H1 (cell line): ENCODE data around the gene DENND2A. TPM values are rescaled to one million over a fixed set of nuclear protein-coding genes. Genes with fewer than 3 reads are reported as not detected.

Experiments used
- CTCF ChIA-PET: fragments of 300-600 bp; sonication (Branson Sonifier 250); formaldehyde crosslinking; loops from one replicate; lab custom pipeline; 2021; ENCODE audit not compliant: partially characterized antibody; lab: Charles Lee
- POLR2A ChIA-PET: fragments of 300-600 bp; sonication (Branson Sonifier 250); formaldehyde crosslinking; loops from one replicate; lab custom pipeline; 2021; ENCODE audit warnings: inconsistent platforms; ENCODE audit not compliant: partially characterized antibody; lab: Charles Lee
- DNase-seq, 2 experiments: peaks; one replicate each; pipeline versions ENCODE4 v3.0.0 to v3.0.0-alpha.2; 2010 to 2022; ENCODE audit warnings: low spot score in 2 of 2, low read depth in 1 of 2, mixed read lengths in 1 of 2
- FAIRE-seq: peaks from 2 replicates; lab custom pipeline; 2011; peaks lifted over from hg19 to GRCh38; lab: Jason Lieb, UNC
- H2AFZ ChIP-seq: 2 replicates; pipeline ENCODE4 v1.8.1; 2012; ENCODE audit warnings: low read length, inconsistent platforms
- H2AK5ac ChIP-seq: 2 replicates; pipeline ENCODE4 v1.6.1; 2013; ENCODE audit warnings: low read depth, low read length
- H2BK120ac ChIP-seq: replicated peaks from 2 replicates; pipeline ENCODE3; 2013; ENCODE audit warnings: low read depth, low read length, inconsistent platforms
- H2BK12ac ChIP-seq: 2 replicates; pipeline ENCODE4 v1.6.1; 2013; ENCODE audit warnings: low read depth, low read length
- H2BK15ac ChIP-seq: 2 replicates; pipeline ENCODE4 v1.6.1; 2013; ENCODE audit warnings: low read length
- H2BK20ac ChIP-seq: 2 replicates; pipeline ENCODE4 v1.6.1; 2013; ENCODE audit warnings: low read length
- H2BK5ac ChIP-seq: 2 replicates; pipeline ENCODE4 v1.6.1; 2013; ENCODE audit warnings: low read depth, low read length
- H3K14ac ChIP-seq: 2 replicates; pipeline ENCODE4 v1.6.1; 2013; ENCODE audit warnings: inconsistent platforms; ENCODE audit not compliant: insufficient read length
- H3K18ac ChIP-seq: 2 replicates; pipeline ENCODE4 v1.6.1; 2013; ENCODE audit warnings: low read length; ENCODE audit errors: extremely low read depth
- H3K23ac ChIP-seq: 2 replicates; pipeline ENCODE4 v1.6.1; 2013; ENCODE audit warnings: inconsistent platforms; ENCODE audit not compliant: insufficient read length
- H3K23me2 ChIP-seq: 2 replicates; pipeline ENCODE4 v1.6.1; 2013; ENCODE audit warnings: low read depth, low read length
- H3K27ac ChIP-seq: 2 replicates; pipeline ENCODE4 v1.6.1; 2011; ENCODE audit warnings: low read depth, low read length, inconsistent platforms
- H3K27me3 ChIP-seq, 4 experiments: replicated peaks in 1 of 4; 1 replicate in 1 of 4; 2 replicates in 3 of 4; pipeline versions ENCODE4 v1.6.1 to v1.8.1; 2011 to 2013; ENCODE audit warnings: low read length in 3 of 4, mild to moderate bottlenecking in 3 of 4, inconsistent platforms in 2 of 4, mixed read lengths in 2 of 4, moderate library complexity in 1 of 4; ENCODE audit not compliant: control insufficient read depth in 3 of 4, insufficient read depth in 3 of 4; ENCODE audit errors: extremely low read depth in 1 of 4
- H3K36me3 ChIP-seq, 4 experiments: 2 replicates each; pipeline versions ENCODE4 v1.6.1 to v1.8.1; 2011 to 2013; ENCODE audit warnings: mild to moderate bottlenecking in 4 of 4, low read length in 3 of 4, moderate library complexity in 2 of 4, control low read depth in 1 of 4, inconsistent platforms in 1 of 4; ENCODE audit not compliant: insufficient read depth in 4 of 4, control insufficient read depth in 2 of 4
- H3K4ac ChIP-seq: replicated peaks from 2 replicates; pipeline ENCODE3; 2013; ENCODE audit warnings: low read length, low read depth, mixed read lengths, inconsistent platforms; ENCODE audit not compliant: insufficient read length
- H3K4me1 ChIP-seq, 4 experiments: replicated peaks in 1 of 4; 1 replicate in 1 of 4; 2 replicates in 3 of 4; pipeline versions ENCODE4 v1.6.1 to v1.8.1; 2011 to 2013; ENCODE audit warnings: low read length in 3 of 4, inconsistent platforms in 2 of 4, mixed read lengths in 1 of 4; ENCODE audit not compliant: insufficient read depth in 4 of 4, control insufficient read depth in 3 of 4
- H3K4me2 ChIP-seq, 2 experiments: 2 replicates each; pipeline versions ENCODE4 v1.6.1 to v1.8.1; 2011 to 2013; ENCODE audit warnings: low read depth in 2 of 2, low read length in 2 of 2, control low read depth in 1 of 2, inconsistent platforms in 1 of 2, mild to moderate bottlenecking in 1 of 2; ENCODE audit not compliant: insufficient read depth in 1 of 2
- H3K4me3 ChIP-seq, 4 experiments: fragments of 200-600, 300-600 bp in 1 of 4; sonication (generic), shearing (Covaris generic), sonication (Bioruptor Twin) in 1 of 4; 2 replicates each; pipeline versions ENCODE4 v1.5.1 to v1.8.1; 2011 to 2016; ENCODE audit warnings: low read length in 4 of 4, low read depth in 3 of 4, control low read depth in 2 of 4, inconsistent platforms in 2 of 4, mild to moderate bottlenecking in 2 of 4, mixed read lengths in 1 of 4, moderate library complexity in 1 of 4; ENCODE audit not compliant: insufficient read depth in 2 of 4; ENCODE audit errors: extremely low read depth in 1 of 4
- H3K56ac ChIP-seq: replicated peaks from 2 replicates; pipeline ENCODE3; 2013; ENCODE audit warnings: low read depth, mild to moderate bottlenecking, mixed read lengths, low read length, inconsistent platforms; ENCODE audit not compliant: insufficient read length
- H3K79me1 ChIP-seq: 2 replicates; pipeline ENCODE4 v1.6.1; 2013; ENCODE audit warnings: low read depth, low read length, control low read depth
- H3K79me2 ChIP-seq, 2 experiments: 2 replicates each; pipeline versions ENCODE4 v1.6.1 to v1.8.1; 2012 to 2013; ENCODE audit warnings: low read length in 2 of 2, mild to moderate bottlenecking in 2 of 2, inconsistent platforms in 1 of 2; ENCODE audit not compliant: insufficient read depth in 2 of 2, control insufficient read depth in 1 of 2
- H3K9ac ChIP-seq, 4 experiments: replicated peaks in 1 of 4; 1 replicate in 1 of 4; 2 replicates in 3 of 4; pipeline versions ENCODE4 v1.6.1 to v1.8.1; 2011 to 2013; ENCODE audit warnings: low read depth in 3 of 4, low read length in 3 of 4, control low read depth in 2 of 4, mild to moderate bottlenecking in 2 of 4, moderate library complexity in 2 of 4, inconsistent platforms in 1 of 4; ENCODE audit errors: extremely low read depth in 1 of 4
- H3K9me3 ChIP-seq, 2 experiments: 2 replicates each; pipeline versions ENCODE4 v1.6.1 to v1.8.1; 2012 to 2013; ENCODE audit warnings: mild to moderate bottlenecking in 2 of 2, moderate library complexity in 2 of 2, control low read depth in 1 of 2, inconsistent platforms in 1 of 2, low read depth in 1 of 2, low read length in 1 of 2, mixed read lengths in 1 of 2; ENCODE audit not compliant: insufficient read depth in 2 of 2
- H4K20me1 ChIP-seq, 2 experiments: replicated peaks in 1 of 2; 2 replicates each; pipeline versions ENCODE3 to v1.8.1; 2011 to 2013; ENCODE audit warnings: inconsistent platforms in 2 of 2, low read length in 2 of 2, mild to moderate bottlenecking in 1 of 2; ENCODE audit not compliant: insufficient read depth in 2 of 2, control insufficient read depth in 1 of 2
- H4K5ac ChIP-seq: 2 replicates; pipeline ENCODE4 v1.6.1; 2013; ENCODE audit warnings: low read length, low read depth, mixed read lengths, inconsistent platforms; ENCODE audit not compliant: insufficient read length
- H4K8ac ChIP-seq: 2 replicates; pipeline ENCODE4 v1.8.0; 2013; ENCODE audit warnings: mild to moderate bottlenecking, moderate library complexity, low read length, inconsistent platforms; ENCODE audit not compliant: insufficient read depth; ENCODE audit errors: extremely low read depth
- H4K91ac ChIP-seq: replicated peaks from 2 replicates; pipeline ENCODE3; 2013; ENCODE audit warnings: low read length, mixed read lengths, inconsistent platforms; ENCODE audit not compliant: insufficient read length
- ASH2L ChIP-seq: fragments of 200-600, 300-600 bp; sonication (generic); IDR thresholded peaks from one replicate; pipeline ENCODE4 v1.7.1; 2017; ENCODE audit warnings: low read length
- CREB1 ChIP-seq: IDR thresholded peaks from 2 replicates; pipeline ENCODE4 v1.6.1; 2012; ENCODE audit warnings: inconsistent platforms
- CTCF ChIP-seq, 3 experiments: IDR thresholded peaks; 1 replicate in 2 of 3; 2 replicates in 1 of 3; pipeline versions ENCODE4 v1.5.1 to v1.6.1; 2011; ENCODE audit warnings: low read length in 3 of 3, mild to moderate bottlenecking in 3 of 3, inconsistent platforms in 2 of 3, low read depth in 1 of 3, moderate library complexity in 1 of 3; ENCODE audit not compliant: insufficient read depth in 1 of 3; ENCODE audit errors: control extremely low read depth in 1 of 3
- HDAC6 ChIP-seq: IDR thresholded peaks from one replicate; pipeline ENCODE4 v1.7.1; 2012; ENCODE audit warnings: low read depth, mild to moderate bottlenecking, inconsistent platforms, low read length, moderate library complexity
- JUN ChIP-seq: IDR thresholded peaks from 2 replicates; pipeline ENCODE4 v1.6.1; 2011; ENCODE audit warnings: low read depth, mild to moderate bottlenecking, improper control_type of control experiment, low read length
- RAD21 ChIP-seq, 2 experiments: IDR thresholded peaks in 1 of 2; conservative IDR thresholded peaks in 1 of 2; 2 replicates each; pipeline ENCODE4 v1.6.1; 2011; ENCODE audit warnings: low read depth in 2 of 2, low read length in 2 of 2, improper control_type of control experiment in 1 of 2, inconsistent platforms in 1 of 2, mild to moderate bottlenecking in 1 of 2, moderate library complexity in 1 of 2
- SP4 ChIP-seq: IDR thresholded peaks from 2 replicates; pipeline ENCODE4 v1.6.1; 2012; ENCODE audit warnings: low read length, inconsistent platforms
- TAF1 ChIP-seq: IDR thresholded peaks from 2 replicates; pipeline ENCODE4 v1.6.1; 2011; ENCODE audit warnings: mild to moderate bottlenecking, low read depth, low read length
- USF2 ChIP-seq: IDR thresholded peaks from 2 replicates; pipeline ENCODE4 v1.6.1; 2011; ENCODE audit warnings: low read length, improper control_type of control experiment
- WGBS, 2 experiments: shearing (Covaris generic) in 1 of 2; methylation state at CpG; one replicate each; pipeline versions ENCODE4 v1.1.6 to v1.1.7; 2013 to 2015; ENCODE audit warnings: low lambda C conversion rate in 2 of 2, mixed read lengths in 2 of 2, inconsistent platforms in 1 of 2, low coverage in 1 of 2, missing lambda C conversion rate in 1 of 2; ENCODE audit not compliant: insufficient replicate concordance in 2 of 2, insufficient coverage in 1 of 2, insufficient read length in 1 of 2; ENCODE audit errors: extremely low coverage in 1 of 2, missing lambda C conversion rate in 1 of 2; 5-methylcytosine and 5-hydroxymethylcytosine counted together
- polyA plus RNA-seq, 7 experiments: library from polyadenylated mRNA; depleted of rRNA in 3 of 7; stranded (reverse) in 5 of 7; unstranded in 2 of 7; fragments of >200 nt in 5 of 7; fragments of 200-250 nt in 2 of 7; gene quantifications; 1 replicate in 5 of 7; 2 replicates in 1 of 7; 4 replicates in 1 of 7; pipeline versions ENCODE4 v1.2.1 to v1.2.3, GENCODE V29; 2011 to 2013; ENCODE audit warnings: missing spikeins in 2 of 7, mixed read lengths in 2 of 7
- total RNA-seq: library from RNA; stranded (reverse); fragmentation: NEBNext Ultra II Directional; extraction: Animal tissue kit (Norgen Biotek cat#: 25700); gene quantifications from 2 replicates; pipeline ENCODE4 v1.2.1, GENCODE V29; 2021

Gene DENND2A
- total and polyA plus RNA-seq, 2 of the 8 experiments (the other 6 are each of a cell fraction or from before 2014, with no cell fraction given): 5.0 to 13.0 TPM

- Histone ChIP-seq H2BK120ac (no peak overlapping the region), H2AK5ac (no peak overlapping the region), H3K9ac (no peak overlapping the region), H3K4ac (no peak overlapping the region), H3K36me3 (no peaks in the 10 kb centered on the region), H2BK20ac (no peak overlapping the region), H3K79me1 (no peaks in the 10 kb centered on the region), H4K91ac (no peak overlapping the region), H3K27me3 (no peaks in the 10 kb centered on the region), H2BK12ac (no peak overlapping the region), H4K20me1 (no peaks in the 10 kb centered on the region), H3K14ac (no peak overlapping the region), H4K5ac (no peak overlapping the region), H3K23me2 (no peaks in the 10 kb centered on the region), H2BK5ac (no peak overlapping the region), H3K9me3 (no peaks in the 10 kb centered on the region), H3K4me1 (no peaks in the 10 kb centered on the region; a peak in 1 of 7 replicates), H3K79me2 (no peaks in the 10 kb centered on the region), H3K4me3 (no peak overlapping the region), H3K56ac (no peak overlapping the region), H4K8ac (no peak overlapping the region), H3K27ac (no peak overlapping the region), H3K18ac (no peak overlapping the region), H3K4me2 (no peak overlapping the region), H2BK15ac (no peak overlapping the region), H2AFZ (no peak overlapping the region), H3K23ac (no peak overlapping the region)
- CTCF ChIA-PET: interaction anchor here (0.6 to 1.9 kb wide), 4 partner anchors 9 to 64 kb away, joined by 3 to 6 read pairs (median 4); no protein-coding TSS in a partner anchor
- FAIRE-seq: no peak
- 67% methylated on average over 3 of the region's 3 CpGs; no CpG with 5 or more reads in 1 of the 2 experiments for WGBS, 2 experiments
- no peak for DNase-seq
- POLR2A ChIA-PET: interaction anchor here (0.7 kb wide), 1 partner anchor 11 kb away, joined by 4 read pairs; no protein-coding TSS in a partner anchor
- TF ChIP-seq ASH2L (no peak), SP4 (no peak), USF2 (no peak), TAF1 (no peak), HDAC6 (no peak), CTCF (IDR thresholded peaks at IDR 0.05; ENCODE audit: control extremely low read depth in 1 of 3, insufficient read depth in 1 of 3, low read depth in 1 of 3, low read length in 3 of 3) (no peak), JUN (no peak), RAD21 (IDR thresholded peaks at IDR 0.05 in 1 of 2, conservative IDR thresholded peaks at IDR 0.05 in 1 of 2; ENCODE audit: low read depth in 2 of 2, low read length in 2 of 2) (no peak), CREB1 (no peak)
Measured at GRCh38 chr7:140591180-140591902, 49.3 kb downstream of the DENND2A start.
